Keratinocyte (primary cell): Measurements from ENCODE around the gene RAB1B. TPM values are rescaled to one million over a fixed set of nuclear protein-coding genes. Genes with fewer than 3 reads are reported as not detected.

Experiments used
- DNase-seq: peaks from one replicate; pipeline ENCODE4 v3.0.0-alpha.2; 2011; ENCODE audit warnings: low read depth, missing footprints, low spot score
- FAIRE-seq: peaks from 2 replicates; lab custom pipeline; 2011; peaks lifted over from hg19 to GRCh38; lab: Jason Lieb, UNC
- H2AFZ ChIP-seq: 2 replicates; pipeline ENCODE4 v1.6.0; 2012; ENCODE audit warnings: low read length, control low read depth, inconsistent platforms; ENCODE audit not compliant: control insufficient read depth
- H3K27ac ChIP-seq: 2 replicates; pipeline ENCODE4 v1.5.1; 2011; ENCODE audit warnings: low read length; ENCODE audit not compliant: control insufficient read depth, insufficient read depth
- H3K27me3 ChIP-seq: 3 replicates; pipeline ENCODE4 v1.6.0; 2011; ENCODE audit warnings: low read length; ENCODE audit not compliant: control insufficient read depth, insufficient read depth; ENCODE audit errors: extremely low read depth
- H3K36me3 ChIP-seq, 2 experiments: 2 replicates in 1 of 2; 3 replicates in 1 of 2; pipeline ENCODE4 v1.5.1; 2011; ENCODE audit warnings: low read length in 2 of 2, mild to moderate bottlenecking in 1 of 2; ENCODE audit not compliant: control insufficient read depth in 2 of 2, insufficient read depth in 2 of 2; ENCODE audit errors: extremely low read depth in 1 of 2
- H3K4me1 ChIP-seq: 3 replicates; pipeline ENCODE4 v1.5.1; 2011; ENCODE audit warnings: low read length; ENCODE audit not compliant: control insufficient read depth, insufficient read depth; ENCODE audit errors: extremely low read depth
- H3K4me2 ChIP-seq: 3 replicates; pipeline ENCODE4 v1.6.0; 2011; ENCODE audit warnings: low read depth, low read length; ENCODE audit not compliant: control insufficient read depth, insufficient read depth; ENCODE audit errors: extremely low read depth
- H3K4me3 ChIP-seq, 3 experiments: fragments of 200-600 bp in 1 of 3; sonication (generic) in 1 of 3; 2 replicates in 2 of 3; 3 replicates in 1 of 3; pipeline ENCODE4 v1.5.1; 2011 to 2016; ENCODE audit warnings: low read length in 3 of 3, mild to moderate bottlenecking in 3 of 3, control low read depth in 2 of 3, inconsistent platforms in 1 of 3, low read depth in 1 of 3, mixed read lengths in 1 of 3, mixed run types in 1 of 3, moderate library complexity in 1 of 3; ENCODE audit not compliant: control insufficient read depth in 2 of 3, insufficient read depth in 2 of 3; ENCODE audit errors: extremely low read depth in 1 of 3
- H3K79me2 ChIP-seq: 2 replicates; pipeline ENCODE4 v1.6.0; 2012; ENCODE audit warnings: low read length; ENCODE audit not compliant: control insufficient read depth, insufficient read depth
- H3K9ac ChIP-seq: 3 replicates; pipeline ENCODE4 v1.6.0; 2011; ENCODE audit warnings: low read length; ENCODE audit not compliant: control insufficient read depth, insufficient read depth; ENCODE audit errors: extremely low read depth
- H3K9me1 ChIP-seq: 3 replicates; pipeline ENCODE4 v1.6.0; 2011; ENCODE audit warnings: low read length; ENCODE audit not compliant: control insufficient read depth, insufficient read depth; ENCODE audit errors: extremely low read depth
- H3K9me3 ChIP-seq: 2 replicates; pipeline ENCODE4 v1.5.1; 2012; ENCODE audit warnings: low read depth, low read length; ENCODE audit not compliant: control insufficient read depth
- H4K20me1 ChIP-seq: 3 replicates; pipeline ENCODE4 v1.6.0; 2011; ENCODE audit warnings: low read length; ENCODE audit not compliant: control insufficient read depth, insufficient read depth; ENCODE audit errors: extremely low read depth
- EZH2 ChIP-seq: IDR thresholded peaks from one replicate; pipeline ENCODE4 v1.6.1; 2012; ENCODE audit warnings: inconsistent platforms, mild to moderate bottlenecking, low read length, moderate library complexity
- dilution Hi-C: fragments of 300-500 bp; cut with MboI; formaldehyde crosslinking; loops from one replicate; pipeline ENCODE4 v1.7.0; 2020; ENCODE audit warnings: low sequenced_read_pairs; ENCODE audit not compliant: extremely low pct_ligation_motif_present
- polyA plus RNA-seq, 5 experiments: library from polyadenylated mRNA; depleted of rRNA in 3 of 5; stranded (reverse) in 3 of 5; stranded (forward) in 1 of 5; unstranded in 1 of 5; fragments of >200 nt; gene quantifications; 1 replicate in 1 of 5; 2 replicates in 3 of 5; 3 replicates in 1 of 5; pipeline versions ENCODE4 v1.2.1 to v1.2.3, GENCODE V29; 2011 to 2012; ENCODE audit warnings: missing spikeins in 2 of 5, low read depth in 1 of 5, low replicate concordance in 1 of 5
- TF ChIP-seq, protein P1 (sequence below), 3 experiments: IDR thresholded peaks in 1 of 3; conservative IDR thresholded peaks in 1 of 3; optimal IDR thresholded peaks in 1 of 3; 2 replicates in 2 of 3; 3 replicates in 1 of 3; pipeline versions ENCODE3 to v1.5.1; 2011; ENCODE audit warnings: low read length in 3 of 3, mild to moderate bottlenecking in 3 of 3, moderate library complexity in 2 of 3, control low read depth in 1 of 3, inconsistent platforms in 1 of 3; ENCODE audit not compliant: insufficient read depth in 2 of 3; ENCODE audit errors: extremely low read depth in 1 of 3

The RAB1B gene
- polyA plus RNA-seq, 1 donor (not counting 4 experiments of a cell fraction or from before 2014, with no cell fraction given) = 133 TPM

DNA sequence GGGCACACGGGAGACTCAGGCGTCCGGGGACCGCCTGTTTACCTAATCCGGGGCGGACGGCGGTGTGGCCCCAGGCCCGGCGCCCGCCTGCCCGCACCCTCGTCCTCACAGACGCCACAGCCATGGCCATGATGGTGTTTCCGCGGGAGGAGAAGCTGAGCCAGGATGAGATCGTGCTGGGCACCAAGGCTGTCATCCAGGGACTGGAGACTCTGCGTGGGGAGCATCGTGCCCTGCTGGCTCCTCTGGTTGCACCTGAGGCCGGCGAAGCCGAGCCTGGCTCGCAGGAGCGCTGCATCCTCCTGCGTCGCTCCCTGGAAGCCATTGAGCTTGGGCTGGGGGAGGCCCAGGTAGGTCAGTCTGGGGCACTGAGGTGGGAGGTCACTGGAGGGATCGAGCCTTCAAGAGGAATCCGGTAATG lies 10.0 kb upstream of the RAB1B start:
- no peak for TF ChIP-seq EZH2
- TF ChIP-seq, protein P1, sequence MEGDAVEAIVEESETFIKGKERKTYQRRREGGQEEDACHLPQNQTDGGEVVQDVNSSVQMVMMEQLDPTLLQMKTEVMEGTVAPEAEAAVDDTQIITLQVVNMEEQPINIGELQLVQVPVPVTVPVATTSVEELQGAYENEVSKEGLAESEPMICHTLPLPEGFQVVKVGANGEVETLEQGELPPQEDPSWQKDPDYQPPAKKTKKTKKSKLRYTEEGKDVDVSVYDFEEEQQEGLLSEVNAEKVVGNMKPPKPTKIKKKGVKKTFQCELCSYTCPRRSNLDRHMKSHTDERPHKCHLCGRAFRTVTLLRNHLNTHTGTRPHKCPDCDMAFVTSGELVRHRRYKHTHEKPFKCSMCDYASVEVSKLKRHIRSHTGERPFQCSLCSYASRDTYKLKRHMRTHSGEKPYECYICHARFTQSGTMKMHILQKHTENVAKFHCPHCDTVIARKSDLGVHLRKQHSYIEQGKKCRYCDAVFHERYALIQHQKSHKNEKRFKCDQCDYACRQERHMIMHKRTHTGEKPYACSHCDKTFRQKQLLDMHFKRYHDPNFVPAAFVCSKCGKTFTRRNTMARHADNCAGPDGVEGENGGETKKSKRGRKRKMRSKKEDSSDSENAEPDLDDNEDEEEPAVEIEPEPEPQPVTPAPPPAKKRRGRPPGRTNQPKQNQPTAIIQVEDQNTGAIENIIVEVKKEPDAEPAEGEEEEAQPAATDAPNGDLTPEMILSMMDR (optimal IDR thresholded peaks at IDR 0.05 in 1 of 3, IDR thresholded peaks at IDR 0.05 in 1 of 3, conservative IDR thresholded peaks at IDR 0.05 in 1 of 3; ENCODE audit: extremely low read depth in 1 of 3, insufficient read depth in 2 of 3, low read length in 3 of 3) = peak in 1 of 3 experiments; percentile 23
- H3K27me3 ChIP-seq = no peaks in the 10 kb centered on the region
- H3K36me3 ChIP-seq = peaks cover 25 to 28% of the 10 kb centered on the region in 2 experiments
- H3K4me1 ChIP-seq = peaks cover 13% of the 10 kb centered on the region
- H3K9ac ChIP-seq = peak overlapping the region; percentile 87
- no peak for DNase-seq
- H3K4me2 ChIP-seq = peak overlapping the region; percentile 95
- no peaks in the 10 kb centered on the region for H3K9me3 ChIP-seq
- peaks cover 13% of the 10 kb centered on the region for H3K79me2 ChIP-seq
- no peaks in the 10 kb centered on the region for H4K20me1 ChIP-seq
- dilution Hi-C loops = no loop called here
- H2AFZ ChIP-seq = peak overlapping the region; percentile 27
- peak overlapping the region; percentile 61 for H3K27ac ChIP-seq
- H3K4me3 ChIP-seq = peak overlapping the region; percentile 69 to 89 (median 87)
- FAIRE-seq = no peak
- H3K9me1 ChIP-seq = no peaks in the 10 kb centered on the region

DNA sequence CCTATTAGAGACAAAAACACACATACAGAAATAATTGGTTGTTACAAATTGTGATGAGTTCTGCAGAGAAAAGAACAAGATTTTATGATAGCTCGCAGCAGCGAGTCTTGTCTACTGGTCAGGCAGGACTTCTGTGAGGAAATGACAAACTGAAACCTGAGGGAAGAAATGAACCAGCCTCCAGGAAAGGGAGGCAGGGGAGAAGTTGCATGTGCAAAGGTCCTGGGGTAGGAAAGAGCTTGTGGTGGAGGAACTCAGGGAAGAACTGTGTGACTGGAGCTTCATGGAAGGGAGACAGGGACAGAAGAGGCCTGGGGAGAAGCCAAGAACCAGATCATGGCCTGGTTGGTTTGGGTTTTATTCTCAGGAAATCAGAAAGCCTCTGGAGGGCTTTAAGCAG lies 9.2 kb upstream of the RAB1B start:
- Histone ChIP-seq H3K27me3 (no peaks in the 10 kb centered on the region), H3K9me1 (no peaks in the 10 kb centered on the region), H3K4me3 (no peak overlapping the region), H3K9me3 (no peaks in the 10 kb centered on the region), H3K4me2 (peak overlapping the region; percentile 95), H3K36me3 (peaks cover 28 to 30% of the 10 kb centered on the region in 2 experiments), H3K4me1 (peaks cover 13% of the 10 kb centered on the region), H3K79me2 (peaks cover 13% of the 10 kb centered on the region), H3K9ac (no peak overlapping the region), H4K20me1 (no peaks in the 10 kb centered on the region), H2AFZ (no peak overlapping the region), H3K27ac (no peak overlapping the region)
- dilution Hi-C loops = no loop called here
- FAIRE-seq (no peak), DNase-seq (no peak)
- no peak for TF ChIP-seq EZH2
- TF ChIP-seq, protein P1 (optimal IDR thresholded peaks at IDR 0.05 in 1 of 3, IDR thresholded peaks at IDR 0.05 in 1 of 3, conservative IDR thresholded peaks at IDR 0.05 in 1 of 3; ENCODE audit: extremely low read depth in 1 of 3, insufficient read depth in 2 of 3, low read length in 3 of 3) = no peak
